Right renal cortex interstitium (tissue), 3 donors: ENCODE results near the gene HERC5. TPM values are rescaled to one million over a fixed set of nuclear protein-coding genes. Genes with fewer than 3 reads are reported as not detected.

ENCODE experiments used
- polyA plus RNA-seq, 3 donors: library from polyadenylated mRNA; unstranded; fragments of 120-200 nt; gene quantifications; one replicate each; pipeline ENCODE4 v1.2.1, GENCODE V29; 2013; ENCODE audit not compliant: insufficient read length in 3 of 3

The HERC5 gene
- polyA plus RNA-seq, 3 donors: 5.4 to 7.0 (median 5.8) TPM

Other genes starting within 250 kb of the HERC5 start
- gene PPM1K, start 172.6 kb upstream of the HERC5 start, polyA plus RNA-seq: 10 to 100 TPM; 14.3 to 16.6 (median 16.3) TPM
- 10 to 100 TPM in 1 of 3 donors, 1 to 10 TPM in 2; 7.2 to 10.2 (median 9.9) TPM for gene HERC6, start 78.3 kb upstream of the HERC5 start, polyA plus RNA-seq
- 100 to 1,000 TPM; 117 to 126 (median 121) TPM for gene PYURF, start 66.7 kb downstream of the HERC5 start, polyA plus RNA-seq
- gene HERC3, start 135.4 kb downstream of the HERC5 start, polyA plus RNA-seq: 10 to 100 TPM; 13.3 to 16.0 (median 14.4) TPM
- 10 to 100 TPM; 13.8 to 17.8 (median 15.3) TPM for gene NAP1L5, start 240.7 kb downstream of the HERC5 start, polyA plus RNA-seq